GM21390 (cell line): Measurements from ENCODE around the gene MRPL33.
A peak's percentile ranks its signal among the peaks of the same experiment; 100 is the strongest.
"Not testable (repeated sequence)": the region's sequence is repeated elsewhere in the genome, so short reads cannot be mapped to it uniquely, and the experiment has no call there.

ENCODE experiments used
- ATAC-seq: cut with Tn5 transposase; IDR thresholded peaks from one replicate; pipeline ENCODE4 v1.9.1; 2021; ENCODE audit not compliant: unreplicated experiment

MRPL33 gene

DNA sequence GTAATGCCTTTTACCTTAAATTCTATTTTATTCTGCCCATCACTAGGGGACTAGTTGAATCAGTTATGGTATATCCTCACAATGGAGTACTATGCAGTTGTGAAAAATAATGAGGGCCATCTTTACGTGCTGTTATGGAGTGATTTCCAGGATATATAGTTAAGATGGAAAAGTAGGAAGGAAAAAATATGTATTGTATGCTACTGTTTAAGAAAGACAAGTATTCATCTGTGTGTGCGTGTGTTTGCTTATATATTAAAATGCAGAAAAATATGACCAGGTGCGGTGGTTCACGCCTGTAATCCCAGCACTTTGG is 32.5 kb upstream of the MRPL33 start:
- ATAC-seq: no peak

DNA sequence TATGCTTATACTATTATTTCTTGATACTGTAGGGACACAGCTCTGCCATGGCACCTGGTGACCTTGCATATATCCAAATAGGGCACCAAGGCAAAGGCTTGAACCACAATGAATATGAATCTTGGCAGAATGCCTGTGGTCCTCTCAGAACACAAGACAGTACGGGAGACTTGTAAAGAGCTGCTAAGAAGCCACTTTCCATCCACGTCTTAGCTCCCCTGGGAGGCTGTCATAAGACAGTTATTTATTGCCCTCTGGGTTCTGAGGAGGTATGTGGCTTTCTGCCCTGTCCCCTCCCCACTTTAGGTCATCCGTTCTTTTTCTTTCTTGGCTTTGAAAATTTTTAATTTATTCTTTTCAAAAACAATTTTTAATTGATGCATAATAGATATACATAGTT is 29.8 kb upstream of the MRPL33 start:
- ATAC-seq: no peak

DNA sequence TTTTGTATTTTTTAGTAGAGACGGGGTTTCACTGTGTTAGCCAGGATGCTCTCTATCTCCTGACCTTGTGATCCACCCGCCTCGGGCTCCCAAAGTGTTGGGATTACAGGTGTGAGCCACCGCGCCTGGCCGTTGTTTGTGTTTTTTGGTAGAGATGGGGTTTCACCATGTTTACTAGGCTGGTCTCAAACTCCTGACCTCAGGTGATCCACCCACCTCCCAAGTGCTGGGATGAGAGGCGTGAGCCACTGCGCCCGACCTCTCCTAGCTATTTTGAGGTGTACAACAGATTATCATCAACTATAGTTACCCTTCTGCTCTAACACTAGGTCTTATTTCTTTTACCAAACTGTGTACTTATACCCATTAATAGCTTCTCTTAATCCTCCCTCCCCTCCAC is 28.9 kb upstream of the MRPL33 start:
- no peak for ATAC-seq

DNA sequence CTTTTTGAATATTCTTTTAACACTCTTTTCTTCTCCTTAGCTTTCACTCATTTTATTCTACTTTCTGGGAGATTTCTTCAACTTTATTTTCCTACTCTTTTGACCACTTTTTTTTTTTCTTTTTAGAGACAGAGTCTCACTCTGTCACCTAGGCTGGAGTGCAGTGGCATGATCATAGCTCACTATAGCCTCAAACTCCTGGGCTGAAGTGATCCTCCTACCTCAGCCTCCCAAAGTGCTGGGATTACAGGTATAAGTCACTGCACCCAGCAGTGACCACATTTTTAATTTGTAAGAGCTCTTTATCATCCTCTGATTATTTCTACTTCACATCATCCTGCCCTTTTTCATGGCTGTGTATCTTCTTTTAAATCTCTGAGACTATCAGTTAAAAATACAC is 26.0 kb upstream of the MRPL33 start:
- ATAC-seq: not testable (repeated sequence)

DNA sequence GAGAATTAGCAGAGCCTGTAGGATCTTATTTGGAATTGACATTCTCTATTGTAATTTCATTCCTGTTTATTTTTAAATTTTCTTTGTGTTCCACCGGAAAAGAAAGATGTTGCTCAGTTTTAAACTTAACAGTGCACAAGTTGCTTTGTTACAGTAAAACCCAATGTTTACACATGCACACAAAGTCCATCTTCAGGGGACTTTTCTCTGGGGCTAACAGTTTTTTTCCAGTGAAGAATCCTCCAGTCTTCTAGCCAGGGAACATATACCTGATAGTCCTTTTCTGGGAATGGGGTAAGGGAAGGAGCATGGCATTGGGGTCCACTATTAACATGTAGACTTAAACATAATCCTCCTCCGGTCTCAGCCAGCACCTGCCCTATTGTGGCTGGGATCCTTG is 25.2 kb upstream of the MRPL33 start:
- no peak for ATAC-seq

DNA sequence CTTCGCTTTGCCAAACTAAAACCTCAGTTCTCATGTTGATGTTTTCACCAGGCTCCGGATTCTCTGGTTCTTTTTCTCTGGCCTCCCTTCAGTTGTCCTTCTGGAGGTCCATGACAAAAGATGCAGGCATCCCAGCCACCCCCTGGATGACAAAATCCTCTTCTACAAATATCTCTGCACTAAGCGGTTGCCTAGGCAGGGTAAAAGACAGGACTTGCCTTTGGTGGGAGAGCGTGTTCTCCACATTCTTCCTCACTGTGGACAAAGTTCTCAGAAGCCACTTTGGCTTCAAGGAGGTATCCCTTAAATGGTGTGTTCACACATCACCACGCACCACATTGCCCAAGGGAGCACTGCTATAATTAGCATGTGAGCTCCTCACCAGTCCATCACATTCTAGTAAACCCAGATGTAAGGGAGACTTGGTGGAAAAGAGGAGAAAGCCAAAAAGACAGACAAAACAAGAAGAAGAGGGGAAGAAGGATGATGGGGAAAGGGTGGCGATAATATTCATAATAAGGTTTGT is 23.6 kb upstream of the MRPL33 start:
- no peak for ATAC-seq

DNA sequence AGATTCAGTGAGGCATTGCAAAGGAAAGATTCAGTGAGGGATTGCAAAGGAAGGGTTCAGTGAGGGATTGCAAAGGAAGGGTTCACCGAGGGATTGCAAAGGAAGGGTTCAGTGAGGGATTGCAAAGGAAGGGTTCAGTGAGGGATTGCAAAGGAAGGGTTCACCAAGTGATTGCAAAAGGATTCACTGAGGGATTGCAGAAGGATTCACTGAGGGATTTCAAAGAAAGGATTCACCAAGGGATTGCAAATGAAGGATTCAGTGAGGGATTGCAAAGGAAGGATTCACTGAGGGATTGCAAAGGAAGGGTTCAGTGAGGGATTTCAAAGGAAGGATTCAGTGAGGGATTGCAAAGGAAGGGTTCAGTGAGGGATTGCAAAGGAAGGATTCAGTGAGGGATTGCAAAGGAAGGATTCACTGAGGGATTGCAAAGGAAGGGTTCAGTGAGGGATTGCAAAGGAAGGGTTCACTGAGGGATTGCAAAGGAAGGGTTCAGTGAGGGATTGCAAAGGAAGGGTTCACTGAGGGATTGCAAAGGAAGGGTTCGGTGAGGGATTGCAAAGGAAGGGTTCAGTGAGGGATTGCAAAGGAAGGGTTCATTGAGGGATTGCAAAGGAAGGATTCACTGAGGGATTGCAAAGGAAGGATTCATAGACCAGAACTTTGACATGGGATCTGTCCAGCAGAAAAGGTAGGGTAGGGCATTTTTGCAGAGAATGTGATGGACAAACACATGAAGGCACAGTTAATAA is 22.5 kb upstream of the MRPL33 start:
- not testable (repeated sequence) for ATAC-seq

DNA sequence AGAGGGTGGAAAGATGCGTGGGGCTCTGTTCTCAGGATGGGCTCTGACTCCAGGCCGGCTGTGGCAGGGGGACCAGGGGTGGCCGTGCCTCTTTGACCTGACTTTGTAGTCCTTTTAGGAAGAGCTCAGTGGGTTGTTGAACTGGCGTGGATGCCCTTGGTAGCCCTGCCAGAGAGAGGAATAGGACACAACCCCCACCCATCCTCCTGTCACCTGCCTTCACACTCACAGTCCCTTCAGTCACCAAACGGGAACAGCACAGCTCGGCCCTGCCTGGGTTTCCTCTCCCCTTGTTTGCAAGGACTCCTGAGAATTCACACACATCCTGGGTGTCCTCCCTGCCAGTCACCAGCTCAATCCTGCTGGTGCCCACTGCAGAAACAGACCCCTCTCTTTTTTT is 20.1 kb upstream of the MRPL33 start:
- no peak for ATAC-seq

DNA sequence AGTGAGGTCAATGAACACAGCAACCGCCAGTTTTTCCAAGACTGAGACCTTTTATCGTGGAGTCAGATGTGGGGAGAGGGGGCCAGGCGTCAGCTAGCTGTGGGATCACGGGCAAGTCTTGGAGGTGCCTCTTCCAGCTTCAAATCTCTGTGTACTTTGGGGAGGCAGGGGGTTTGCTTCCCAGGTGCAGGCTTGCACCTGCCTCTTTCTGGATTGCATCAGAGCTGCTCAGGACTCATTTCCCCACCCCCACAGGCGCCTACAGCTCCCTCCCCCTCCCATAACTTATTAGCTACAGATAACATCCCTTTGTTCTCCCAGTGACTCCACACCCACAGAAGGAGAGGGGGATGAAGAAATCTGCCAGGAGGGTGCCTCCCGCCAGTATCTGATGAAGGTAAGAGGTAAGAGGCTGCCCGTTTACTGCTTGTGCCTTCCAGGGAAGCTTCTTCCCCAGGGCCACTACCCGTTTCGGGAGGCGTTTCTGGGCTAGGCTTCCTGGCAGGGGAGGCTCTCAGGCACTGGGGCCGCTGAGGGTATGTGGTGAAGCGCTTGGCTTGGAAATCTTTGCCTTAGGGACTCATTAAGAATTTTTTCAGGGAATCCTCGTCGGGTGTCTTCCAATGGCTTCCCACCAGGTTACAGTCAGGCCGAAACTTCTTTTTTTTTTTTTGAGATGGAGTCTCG is 18.8 kb upstream of the MRPL33 start:
- ATAC-seq: no peak

DNA sequence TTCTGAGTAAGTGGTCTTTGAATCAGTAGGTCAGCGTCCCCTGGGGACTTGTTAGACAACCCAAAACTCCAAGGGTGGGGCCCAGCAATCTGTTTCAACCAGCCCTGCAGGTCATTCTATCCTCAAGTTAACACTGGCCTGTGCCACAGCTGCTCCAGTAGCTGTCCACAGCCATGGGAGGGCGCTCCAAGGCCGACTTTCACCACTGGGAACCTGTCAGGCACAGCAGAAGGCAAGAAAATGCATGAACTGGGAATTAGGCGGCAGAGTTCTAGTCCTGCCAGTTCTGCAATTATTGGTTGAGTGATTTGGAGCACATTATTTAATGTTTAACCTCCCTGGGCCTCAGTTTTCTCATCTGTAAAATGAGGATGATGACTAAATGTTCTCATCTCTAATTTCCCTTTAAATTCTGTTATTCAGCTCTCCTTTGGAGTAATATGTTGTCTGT is 17.4 kb upstream of the MRPL33 start:
- ATAC-seq: no peak

DNA sequence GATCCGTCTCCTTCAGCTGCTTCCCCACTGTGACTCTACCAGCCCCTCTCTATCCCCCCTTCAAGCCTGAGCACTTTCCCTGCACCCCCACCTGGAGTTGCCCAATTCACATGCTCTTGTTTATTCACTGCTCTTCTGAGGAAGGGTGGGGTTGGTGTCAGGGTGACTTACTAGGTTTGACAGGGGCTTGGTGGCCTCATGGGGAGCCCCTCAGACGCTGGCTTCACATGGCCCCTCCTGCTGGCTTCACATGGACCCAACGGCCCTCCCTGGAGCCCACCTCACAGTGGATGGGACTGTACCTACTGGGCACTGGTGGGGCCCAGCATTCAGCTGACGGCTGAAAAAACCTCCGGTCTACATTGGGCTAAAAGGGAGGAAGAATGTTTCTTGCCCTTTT is 16.7 kb upstream of the MRPL33 start:
- ATAC-seq: no peak

DNA sequence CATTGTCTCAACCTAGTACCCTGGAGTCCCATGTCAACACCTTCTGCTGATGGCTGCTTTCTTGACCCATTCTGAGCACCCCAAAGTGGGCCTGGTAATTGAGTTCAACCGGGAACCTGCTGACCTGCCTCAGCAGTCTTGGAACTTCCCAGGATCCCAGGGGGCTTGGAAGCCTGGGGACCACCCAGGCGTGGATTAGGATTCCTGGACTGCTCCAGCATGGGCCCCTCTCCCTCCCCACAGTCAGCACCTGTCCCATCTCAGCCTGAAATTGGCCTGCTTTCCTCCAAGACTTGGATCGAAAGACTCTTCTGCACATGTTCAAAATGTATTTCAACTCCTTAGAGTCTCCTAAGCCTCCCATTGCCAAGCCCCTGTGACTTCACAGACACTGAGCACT is 15.4 kb upstream of the MRPL33 start:
- no peak for ATAC-seq

DNA sequence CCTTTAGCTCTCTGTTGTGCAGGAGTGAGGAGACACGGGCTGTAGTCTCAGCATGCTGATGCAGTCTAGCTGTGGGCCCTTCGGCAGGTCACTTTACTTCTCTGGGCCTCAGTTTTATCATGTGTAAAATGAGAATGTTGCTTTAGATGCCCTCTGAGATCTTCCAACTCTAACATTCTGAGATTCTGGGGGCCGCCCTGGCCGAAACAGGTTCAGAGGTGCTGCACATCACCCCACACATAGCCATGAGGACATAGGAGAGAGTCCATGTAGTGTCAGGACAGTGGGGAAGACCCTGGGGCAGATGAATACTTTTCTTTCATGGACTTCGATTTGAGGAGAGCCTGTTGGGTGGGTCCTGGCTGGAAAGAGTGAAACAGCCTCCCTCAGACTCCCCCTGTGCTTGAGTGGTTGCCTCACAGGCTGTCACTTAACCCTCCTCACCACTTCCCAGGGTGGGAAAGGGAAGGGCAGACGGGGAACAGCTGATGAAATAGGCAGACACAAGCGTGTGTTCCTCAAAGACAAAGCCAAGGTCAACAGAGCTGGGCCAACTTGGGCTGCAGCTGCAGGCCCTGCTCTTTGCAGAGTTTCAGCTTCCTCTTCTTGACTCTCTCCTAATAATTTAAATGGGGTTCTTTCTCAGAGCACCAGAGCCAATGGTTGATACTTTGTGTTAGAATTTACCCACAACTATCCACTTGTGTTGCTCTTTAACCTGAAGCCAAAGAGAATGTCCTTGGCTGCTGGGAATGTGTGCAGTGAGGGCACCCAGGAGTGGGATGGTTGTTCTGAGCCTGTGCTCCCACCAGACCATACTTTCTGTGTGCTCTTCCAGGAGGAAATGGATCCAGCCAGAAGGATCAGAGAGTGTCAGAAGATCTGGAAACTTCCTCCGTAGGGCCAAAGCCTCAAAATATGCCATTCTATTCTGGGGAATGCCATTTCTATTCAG is 14.7 kb upstream of the MRPL33 start:
- ATAC-seq: no peak

DNA sequence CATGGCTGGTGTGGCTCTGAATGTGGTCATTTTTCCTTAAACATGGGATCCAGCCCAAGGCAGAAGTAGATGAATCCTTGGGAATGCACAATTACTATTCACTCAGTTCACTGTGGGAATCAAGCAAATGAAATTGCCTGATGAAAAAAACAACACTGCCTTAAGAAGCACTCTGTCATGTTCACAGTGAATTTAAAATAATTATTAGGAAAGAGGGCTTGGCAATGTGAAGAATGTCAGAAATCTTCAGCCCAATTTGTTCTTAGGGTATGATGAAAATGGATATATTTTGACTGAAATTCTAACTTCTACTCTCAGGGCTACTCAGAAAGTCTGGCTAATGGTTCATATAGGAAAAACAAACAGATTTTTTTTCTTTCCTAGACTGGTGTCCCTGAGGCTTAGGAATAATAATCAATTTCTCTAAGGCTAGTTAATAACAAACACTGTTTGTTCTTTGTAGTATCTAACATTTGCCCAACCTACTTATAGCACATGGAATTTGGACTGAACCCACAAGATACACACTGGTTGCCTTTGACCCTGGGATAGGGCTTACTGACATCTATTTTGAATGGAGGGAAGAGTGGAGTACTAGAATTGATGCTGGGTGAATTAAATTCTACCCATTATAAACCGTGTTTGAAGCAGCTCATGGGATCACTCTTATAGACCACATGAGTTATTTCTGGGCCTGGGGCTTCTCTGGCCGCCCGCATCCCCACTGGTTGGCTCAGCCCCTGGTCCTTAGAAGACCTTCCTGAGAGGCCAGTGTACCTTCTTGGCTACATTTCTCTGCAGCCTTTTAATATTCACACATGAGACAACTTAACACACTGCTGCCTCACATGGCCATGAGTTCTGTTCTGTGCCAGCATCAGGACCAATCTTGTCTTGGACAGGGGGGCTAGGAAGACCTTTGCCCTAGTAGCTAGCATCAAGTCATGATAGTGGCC is 8.3 kb upstream of the MRPL33 start:
- ATAC-seq: no peak

DNA sequence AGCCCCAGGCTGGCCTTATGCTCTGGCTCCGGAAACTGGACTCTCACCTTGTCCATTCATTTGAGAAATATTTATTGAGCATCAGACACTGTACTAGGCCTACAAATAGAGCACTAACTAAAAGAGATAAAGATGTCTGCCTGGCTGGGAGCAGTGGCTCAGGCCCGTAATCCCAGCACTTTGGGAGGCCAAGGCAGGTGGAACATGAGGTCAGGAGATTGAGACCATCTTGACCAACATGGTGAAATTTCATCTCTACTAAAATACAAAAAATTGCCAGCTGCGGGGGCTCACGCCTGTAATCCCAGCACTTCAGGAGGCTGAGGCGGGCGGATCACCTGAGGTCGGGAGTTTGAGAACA is 7.6 kb upstream of the MRPL33 start:
- ATAC-seq: no peak

DNA sequence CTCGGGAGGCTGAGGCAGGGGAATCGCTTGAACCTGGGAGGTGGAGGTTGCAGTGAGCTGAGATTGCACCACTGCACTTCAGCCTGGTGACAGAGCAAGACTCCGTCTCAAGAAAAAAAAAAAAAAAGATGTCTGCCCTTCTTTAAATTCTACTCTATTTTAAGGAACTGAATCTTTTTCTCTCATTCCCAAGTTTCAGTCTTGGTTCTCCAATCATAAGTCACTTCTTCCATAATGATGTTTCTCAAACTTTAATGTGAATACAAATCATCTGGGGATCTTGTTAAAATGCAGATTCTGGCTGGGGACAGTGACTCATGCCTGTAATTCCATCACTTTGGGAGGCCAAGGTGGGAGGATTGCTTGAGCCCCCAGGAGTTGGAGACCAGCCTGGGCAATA is 7.0 kb upstream of the MRPL33 start:
- ATAC-seq: not testable (repeated sequence)

DNA sequence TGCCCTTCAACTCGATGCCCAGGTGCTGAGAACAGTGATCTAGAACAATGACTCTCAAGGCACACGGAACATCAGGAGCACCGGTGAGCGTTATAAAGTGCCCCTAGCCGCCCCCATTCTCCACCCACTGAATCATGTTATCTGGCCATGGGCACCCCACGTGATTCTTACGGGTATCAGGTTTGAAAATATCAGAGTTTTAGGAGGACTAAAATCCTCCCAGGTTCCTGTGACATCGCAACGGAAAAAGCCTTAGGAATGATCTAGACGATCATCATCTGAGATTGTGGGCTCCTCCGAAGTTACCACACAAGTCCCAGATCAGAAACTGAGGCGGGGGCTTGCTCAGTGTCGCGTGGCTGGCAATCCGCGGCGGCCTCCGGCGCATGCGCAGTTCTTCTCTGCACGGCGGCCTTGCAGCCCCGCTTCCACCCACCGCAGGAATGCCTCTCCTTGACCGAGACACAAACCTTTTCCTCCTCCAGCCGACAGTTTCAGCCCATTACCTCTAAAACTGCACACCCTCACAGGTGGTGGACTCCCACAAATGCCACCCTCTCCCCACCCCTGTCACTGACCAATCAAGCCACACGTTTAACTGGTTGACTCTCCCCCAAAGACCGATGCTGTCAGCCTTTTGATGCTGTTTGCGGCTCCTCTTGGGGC is 5.8 kb upstream of the MRPL33 start:
- no peak for ATAC-seq

DNA sequence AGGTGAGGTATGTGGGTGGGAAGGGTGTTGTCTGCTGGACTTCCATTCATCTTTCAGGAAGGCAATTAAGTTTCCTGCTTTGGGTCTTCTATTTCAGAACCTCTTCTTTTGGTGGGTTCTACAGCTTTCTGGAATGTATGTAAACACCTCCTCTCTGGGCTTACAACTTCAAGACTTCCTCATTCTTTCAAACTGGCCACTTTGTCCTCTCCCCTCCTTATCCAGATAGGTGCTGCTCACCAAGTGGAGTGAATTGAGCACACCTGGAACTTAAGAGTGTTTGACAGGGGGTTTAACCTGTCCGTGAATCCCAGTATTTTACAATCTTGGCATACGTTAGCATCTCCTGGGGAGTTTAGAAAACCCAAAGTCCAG is 5.2 kb upstream of the MRPL33 start:
- ATAC-seq: no peak

DNA sequence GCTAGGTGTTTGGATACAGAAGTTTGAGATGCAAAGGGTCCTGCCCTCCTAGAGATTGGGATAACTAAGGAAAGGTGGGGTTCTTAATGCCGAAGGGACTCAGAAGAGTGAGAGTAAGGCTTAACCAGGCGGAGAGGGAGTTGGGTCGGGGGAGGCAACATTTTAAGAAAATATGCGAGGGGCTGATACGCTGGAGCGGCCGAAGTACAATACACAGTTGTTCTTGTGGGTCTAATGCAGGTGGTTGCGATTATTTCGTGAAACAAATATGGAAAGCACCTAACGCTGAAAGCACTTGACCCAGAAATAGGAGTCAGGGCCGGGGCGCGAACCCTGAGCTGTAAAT is 344 bp upstream of the MRPL33 start:
- peak; percentile 7 for ATAC-seq

DNA sequence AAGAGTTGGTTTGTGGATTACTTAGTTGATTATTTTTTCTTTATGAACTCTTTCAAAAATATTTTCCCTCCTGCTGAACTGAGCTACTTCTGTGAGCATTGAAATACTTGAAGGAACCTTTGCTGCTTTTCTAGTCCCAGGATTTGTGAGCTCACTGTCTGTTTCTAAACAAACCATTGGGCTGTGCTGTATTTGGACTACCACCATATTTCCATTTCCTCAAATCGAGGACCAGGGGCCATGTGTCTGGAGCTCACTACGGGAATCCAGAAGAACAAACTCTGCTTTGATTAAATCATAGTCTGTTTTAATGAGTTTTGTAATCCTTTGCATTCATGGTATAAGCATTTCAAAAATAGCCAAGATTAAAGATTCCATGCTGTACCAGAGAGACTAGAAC is 1.3 kb downstream of the MRPL33 start:
- ATAC-seq: no peak
